OCI-LY3 (cell line): Measurements from ENCODE around the gene TMED7.

Experiments used
- EZH2phosphoT487 ChIP-seq: fragments of 200-600 bp; shearing (Covaris generic); IDR thresholded peaks from 2 replicates; pipeline ENCODE4 v1.6.1; 2018; ENCODE audit warnings: antibody characterized with exemption, mixed run types, low read depth
- TF ChIP-seq, protein P1 (sequence below): fragments of 200-600, 300-600 bp; sonication (generic); IDR thresholded peaks from 2 replicates; pipeline ENCODE4 v1.5.1; 2014; ENCODE audit warnings: antibody characterized with exemption, low read length, low read depth

DNA sequence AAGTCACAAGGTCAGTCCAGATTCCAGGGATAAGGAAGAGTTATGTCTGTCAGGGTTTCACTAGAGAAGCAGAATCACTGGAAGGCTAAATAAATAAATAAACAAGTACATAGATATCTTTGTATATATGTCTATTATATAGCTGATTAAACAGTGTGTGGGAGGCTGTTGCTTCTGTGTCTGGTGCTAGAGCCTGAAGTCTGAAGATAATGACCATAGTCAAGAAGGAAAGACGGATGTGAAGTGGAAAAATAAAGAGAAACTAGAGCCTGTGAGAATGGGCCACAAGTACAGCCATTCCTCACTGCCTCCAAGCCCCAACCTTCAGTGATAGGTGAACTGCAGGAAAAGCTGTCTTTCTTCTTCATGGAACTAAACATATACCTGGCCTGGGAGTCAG lies 4.1 kb upstream of the TMED7 start:
- TF ChIP-seq, protein P1, sequence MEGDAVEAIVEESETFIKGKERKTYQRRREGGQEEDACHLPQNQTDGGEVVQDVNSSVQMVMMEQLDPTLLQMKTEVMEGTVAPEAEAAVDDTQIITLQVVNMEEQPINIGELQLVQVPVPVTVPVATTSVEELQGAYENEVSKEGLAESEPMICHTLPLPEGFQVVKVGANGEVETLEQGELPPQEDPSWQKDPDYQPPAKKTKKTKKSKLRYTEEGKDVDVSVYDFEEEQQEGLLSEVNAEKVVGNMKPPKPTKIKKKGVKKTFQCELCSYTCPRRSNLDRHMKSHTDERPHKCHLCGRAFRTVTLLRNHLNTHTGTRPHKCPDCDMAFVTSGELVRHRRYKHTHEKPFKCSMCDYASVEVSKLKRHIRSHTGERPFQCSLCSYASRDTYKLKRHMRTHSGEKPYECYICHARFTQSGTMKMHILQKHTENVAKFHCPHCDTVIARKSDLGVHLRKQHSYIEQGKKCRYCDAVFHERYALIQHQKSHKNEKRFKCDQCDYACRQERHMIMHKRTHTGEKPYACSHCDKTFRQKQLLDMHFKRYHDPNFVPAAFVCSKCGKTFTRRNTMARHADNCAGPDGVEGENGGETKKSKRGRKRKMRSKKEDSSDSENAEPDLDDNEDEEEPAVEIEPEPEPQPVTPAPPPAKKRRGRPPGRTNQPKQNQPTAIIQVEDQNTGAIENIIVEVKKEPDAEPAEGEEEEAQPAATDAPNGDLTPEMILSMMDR = no peak
- no peak for TF ChIP-seq EZH2phosphoT487
